ENCODE data around the gene PLA2G1B.
A peak's percentile ranks its signal among the peaks of the same experiment; 100 is the strongest.
"Not testable (repeated sequence)": the region's sequence is repeated elsewhere in the genome, so short reads cannot be mapped to it uniquely, and the experiment has no call there.

Gene PLA2G1B

DNA sequence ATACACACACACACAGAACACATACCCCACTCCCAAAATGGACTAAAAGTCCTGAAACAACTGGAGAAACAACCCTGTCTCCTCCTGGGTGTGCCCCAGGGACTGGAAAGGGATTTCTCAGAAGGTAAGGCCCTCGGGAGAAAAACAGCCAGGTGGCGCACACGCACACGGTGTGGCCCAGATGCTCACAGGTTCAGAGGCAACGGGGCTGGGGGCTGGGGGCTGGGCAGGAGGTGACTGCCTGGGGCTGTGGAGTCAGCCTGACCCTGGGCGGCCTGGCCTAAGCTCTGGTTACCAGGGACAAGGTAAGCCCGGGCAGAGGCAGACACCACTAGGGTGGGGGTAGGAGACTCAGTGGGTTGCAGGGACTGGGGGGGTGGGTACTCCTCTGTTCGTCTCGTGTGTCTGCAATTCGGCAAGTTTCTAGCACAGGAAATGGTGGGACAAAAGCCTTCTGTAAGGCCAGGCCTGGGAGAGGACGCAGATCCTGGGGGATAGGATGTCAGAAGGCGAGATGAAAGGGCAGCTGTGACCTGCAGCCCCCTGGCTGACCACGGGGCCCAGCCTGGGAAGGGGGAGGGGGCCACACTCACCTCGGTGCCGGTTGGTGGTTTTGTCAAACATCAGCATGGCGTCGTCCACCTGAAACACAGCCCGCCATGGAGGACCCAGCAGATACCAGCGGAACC lies 31.0 kb upstream of the PLA2G1B start:
- peak; percentile 84 for DNase-seq (ENCODE audit: low read depth, low spot score)

- DNase-seq (ENCODE audit: low read depth, low spot score): no peak
Observed at GRCh38 chr12:120357104-120357503, 29.5 kb upstream of the PLA2G1B start.

DNA sequence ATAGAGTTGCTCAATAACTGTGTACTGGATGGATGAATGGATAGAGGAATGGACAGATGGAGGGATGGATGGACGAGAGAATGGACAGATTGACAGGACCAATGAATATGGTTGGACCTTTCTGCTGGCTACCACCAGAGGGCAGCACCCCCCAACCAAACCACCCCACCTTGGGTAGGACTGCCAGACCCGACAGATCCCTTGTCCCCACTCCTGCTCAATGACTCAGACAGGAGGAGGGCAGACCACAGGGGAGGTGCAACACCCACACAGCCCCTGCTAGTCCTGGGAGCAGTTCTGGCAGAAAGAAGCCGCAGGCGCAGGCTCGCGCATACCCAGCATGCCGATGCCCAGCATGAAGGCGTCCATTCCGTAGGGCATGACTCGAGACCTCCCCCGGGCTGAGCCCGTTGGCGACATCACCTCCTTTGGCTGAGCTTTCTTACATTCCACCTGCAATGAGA lies 29.0 kb upstream of the PLA2G1B start:
- DNase-seq (ENCODE audit: low read depth, low spot score): peak; percentile 95

DNA sequence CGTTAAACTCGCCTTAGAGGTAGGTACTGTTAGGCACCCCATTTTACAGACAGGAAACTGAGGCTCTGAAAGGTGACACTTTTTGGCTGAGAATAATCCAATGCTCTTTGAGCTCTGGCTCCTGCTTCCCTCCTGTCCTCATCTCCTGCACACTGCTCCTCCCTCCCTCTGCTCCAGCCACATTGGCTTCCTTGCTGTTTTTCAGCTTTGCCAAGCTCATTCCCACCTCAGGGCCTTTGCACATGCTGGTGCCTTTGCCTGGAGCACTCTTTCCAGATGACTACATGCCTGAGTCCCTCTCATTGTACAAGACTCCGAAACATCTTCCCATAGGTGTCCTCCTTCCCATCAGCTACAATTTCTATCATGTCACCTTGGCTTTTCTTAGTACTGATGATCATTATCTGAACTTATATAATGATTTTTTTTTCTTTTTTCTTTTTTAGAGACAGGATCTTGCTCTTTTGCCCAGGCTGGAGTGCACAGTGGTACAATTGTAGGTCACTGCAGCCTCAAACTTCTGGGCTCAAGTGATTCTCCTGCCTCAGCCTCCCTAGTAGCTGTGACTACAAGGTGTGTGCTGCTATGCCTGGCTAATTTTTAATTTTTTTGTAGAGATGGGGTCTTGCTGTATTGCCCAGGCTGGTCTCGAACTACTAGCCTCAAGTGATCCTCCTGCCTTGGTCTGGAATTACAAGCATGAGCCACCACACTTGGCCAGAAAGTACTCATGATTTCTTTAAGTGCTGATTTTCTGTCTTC lies 26.2 kb upstream of the PLA2G1B start:
- DNase-seq (ENCODE audit: low read depth, low spot score): no peak

DNA sequence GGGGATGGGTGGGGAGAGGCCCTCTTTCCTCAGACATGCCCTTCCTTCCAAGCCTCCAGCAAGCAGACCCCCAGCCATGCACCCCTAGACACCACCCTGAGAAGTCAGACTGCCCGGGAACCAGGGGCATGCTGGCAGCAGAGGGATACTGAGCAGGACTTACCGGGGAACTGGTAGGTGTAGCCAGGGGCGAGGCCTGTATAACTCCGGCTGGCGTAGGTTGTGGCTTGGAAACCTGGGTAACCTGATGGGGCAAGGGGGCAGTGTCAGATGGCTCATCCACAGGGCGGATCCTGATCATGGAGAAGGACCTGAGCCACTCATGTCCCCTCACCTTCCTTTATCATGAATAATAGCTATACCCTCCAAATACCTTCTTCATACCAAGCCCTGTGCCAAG lies 25.6 kb upstream of the PLA2G1B start:
- DNase-seq (ENCODE audit: low read depth, low spot score): no peak

DNA sequence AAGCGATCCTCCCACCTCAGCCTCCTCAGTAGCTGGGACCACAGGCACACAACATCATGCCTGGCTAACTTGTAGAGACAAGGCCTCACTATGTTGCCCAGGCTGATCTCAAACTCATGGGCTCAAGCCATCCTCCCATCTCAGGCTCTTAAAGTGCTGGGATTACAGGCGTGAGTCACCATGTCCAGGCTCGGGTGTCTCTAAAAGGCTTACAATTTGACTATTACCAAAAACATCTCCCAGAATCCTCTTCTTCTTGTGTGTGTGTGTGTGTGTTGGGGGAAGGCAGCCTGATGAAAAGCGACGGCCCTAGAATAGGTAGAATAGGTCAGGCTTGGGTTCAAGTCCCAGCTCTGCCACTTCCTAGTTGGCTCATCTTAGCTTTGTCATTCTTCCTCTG lies 24.5 kb upstream of the PLA2G1B start:
- no peak for DNase-seq (ENCODE audit: low read depth, low spot score)

DNA sequence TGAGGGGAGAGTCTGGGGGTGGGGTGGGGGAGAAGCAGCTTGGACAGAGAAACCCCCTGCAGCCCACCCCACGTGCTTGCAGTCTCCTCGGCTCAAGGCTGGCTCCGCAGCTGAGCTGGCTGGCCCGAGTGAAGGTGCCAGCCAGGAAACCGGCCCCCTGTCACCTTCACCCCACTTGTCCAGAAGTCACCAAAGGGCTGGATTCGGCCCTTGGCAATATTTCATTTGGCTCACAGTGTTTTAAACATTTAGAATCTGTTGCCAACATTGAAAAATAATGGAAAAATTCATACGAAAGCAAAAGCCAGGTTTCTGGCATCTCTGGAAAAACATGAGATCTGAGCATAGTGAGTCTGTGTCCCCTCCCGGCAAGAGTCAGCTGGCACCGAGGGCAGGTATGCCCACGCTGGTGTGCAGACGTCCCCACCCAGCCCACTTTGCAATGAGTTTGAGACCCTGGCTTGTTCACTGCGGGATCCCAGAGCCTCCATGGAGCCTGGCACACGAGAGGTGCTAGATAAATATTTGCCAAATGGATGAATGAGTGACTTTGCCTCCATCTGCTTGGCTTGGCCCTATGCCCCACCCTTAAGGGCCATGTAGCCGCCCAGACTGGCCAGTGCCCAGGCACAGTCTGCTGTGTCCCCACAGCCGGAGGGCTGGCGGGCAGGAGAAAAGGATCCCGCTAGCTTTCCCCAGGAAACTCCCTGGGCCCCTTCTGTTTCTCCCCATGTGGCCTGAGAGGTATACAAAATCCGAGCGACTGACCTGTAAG lies 23.2 kb upstream of the PLA2G1B start:
- no peak for DNase-seq (ENCODE audit: low read depth, low spot score)

DNA sequence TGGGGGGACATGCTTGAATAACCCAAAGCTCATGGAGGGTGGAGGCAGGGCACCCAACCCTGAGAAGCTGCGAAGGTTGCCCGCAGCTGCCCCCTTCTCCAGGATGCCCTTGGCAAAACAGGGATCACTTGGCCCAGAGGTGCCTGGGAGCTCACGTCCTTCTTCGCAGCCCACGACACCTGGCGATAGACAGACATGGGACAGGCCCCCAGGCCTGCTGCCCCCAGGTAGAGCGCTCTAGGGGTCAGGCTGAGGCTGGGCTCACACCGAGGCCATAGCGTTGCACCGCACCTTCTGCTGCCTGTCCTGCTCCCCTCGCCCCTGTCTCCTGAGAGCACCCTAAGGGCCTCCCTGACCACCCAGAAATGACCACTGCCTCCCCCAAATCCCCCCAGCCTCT lies 20.2 kb upstream of the PLA2G1B start:
- no peak for DNase-seq (ENCODE audit: low read depth, low spot score)

DNA sequence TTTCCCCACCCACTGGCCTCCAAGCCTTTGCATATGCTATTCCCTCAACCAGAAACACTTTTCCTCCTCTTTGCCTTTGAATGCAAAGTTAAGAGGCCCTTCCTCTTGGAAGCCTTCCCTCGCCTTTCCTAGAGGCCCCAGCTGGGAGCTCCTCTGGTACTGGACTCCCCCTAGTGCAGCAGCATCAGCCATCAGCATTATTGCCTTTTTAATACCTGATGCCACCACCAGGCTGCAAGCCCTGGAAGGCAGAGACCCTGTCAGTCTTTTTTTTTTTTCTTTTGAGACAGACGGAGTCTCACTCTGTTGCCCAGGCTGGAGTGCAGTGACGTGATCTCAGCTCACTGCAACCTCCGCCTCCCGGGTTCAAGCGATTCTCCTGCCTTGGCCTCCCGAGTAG lies 19.1 kb upstream of the PLA2G1B start:
- no peak for DNase-seq (ENCODE audit: low read depth, low spot score)

DNA sequence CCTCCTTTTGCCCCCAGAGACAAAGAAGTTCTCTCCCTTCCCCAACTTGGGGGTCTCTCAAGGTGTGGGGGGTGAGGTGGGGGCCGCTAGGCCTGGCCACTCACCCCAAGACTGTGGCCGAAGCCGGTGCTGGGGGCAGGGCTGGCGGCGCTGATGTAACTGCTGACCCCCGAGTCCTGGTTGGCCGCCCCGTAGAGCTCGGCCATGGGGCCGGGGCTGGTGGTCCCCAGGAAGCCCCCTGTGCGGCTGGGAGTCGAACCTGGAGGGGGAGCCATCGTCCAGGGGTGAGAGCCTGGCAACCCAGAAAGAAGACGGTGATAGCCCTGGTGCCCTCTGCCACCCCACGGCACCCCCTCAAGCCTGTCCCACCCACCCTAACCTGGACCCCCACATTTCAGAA lies 18.5 kb upstream of the PLA2G1B start:
- DNase-seq (ENCODE audit: low read depth, low spot score): no peak

GRCh38 chr12:120343692-120344091 lies 16.1 kb upstream of the PLA2G1B start:
- no peak for DNase-seq (ENCODE audit: low read depth, low spot score)

DNA sequence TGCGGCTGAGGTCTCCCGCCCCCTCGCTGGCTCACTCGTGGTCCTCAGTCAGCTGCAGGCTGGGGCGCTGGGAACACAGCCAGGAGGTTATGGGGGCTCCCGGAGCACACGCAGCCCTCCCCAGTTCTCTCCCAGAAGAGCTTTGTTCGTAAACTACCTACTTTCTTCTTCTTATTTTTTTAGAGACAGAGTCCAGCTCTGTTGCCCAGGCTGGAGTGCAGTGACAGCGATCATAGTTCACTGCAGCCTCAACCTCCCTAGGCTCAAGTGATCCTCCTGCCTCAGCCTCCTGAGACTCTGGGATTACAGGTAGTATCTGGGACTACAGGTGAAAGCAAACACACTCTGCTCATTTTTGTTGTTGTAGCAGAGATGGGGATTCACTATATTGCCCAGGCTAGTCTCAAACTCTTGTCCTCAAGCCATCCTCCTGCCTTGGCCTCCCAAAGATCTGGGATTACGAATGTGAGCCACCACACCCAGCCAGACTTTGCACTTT lies 15.5 kb upstream of the PLA2G1B start:
- DNase-seq (ENCODE audit: low read depth, low spot score): no peak

GRCh38 chr12:120342175-120343038 lies 14.8 kb upstream of the PLA2G1B start:
- no peak for DNase-seq (ENCODE audit: low read depth, low spot score)

DNA sequence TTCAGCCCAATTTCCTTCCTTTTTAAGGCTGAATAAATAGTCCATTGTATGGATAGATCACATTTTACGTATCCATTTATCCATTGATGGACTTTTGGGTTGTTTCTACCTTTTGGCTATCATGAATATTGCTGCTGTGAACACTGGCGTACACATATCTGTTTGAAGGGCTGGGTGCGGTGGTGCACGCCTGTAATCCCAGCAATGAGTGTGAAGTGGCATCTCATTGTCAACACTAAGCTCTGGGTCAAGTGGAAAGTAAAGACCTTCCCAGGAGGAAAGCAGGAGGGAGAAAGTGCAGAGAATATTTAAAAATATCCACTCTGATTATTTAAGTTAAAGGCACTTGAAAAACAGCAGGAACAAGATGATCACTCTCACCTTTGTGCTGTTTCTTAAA lies 11.7 kb upstream of the PLA2G1B start:
- no peak for DNase-seq (ENCODE audit: low read depth, low spot score)

DNA sequence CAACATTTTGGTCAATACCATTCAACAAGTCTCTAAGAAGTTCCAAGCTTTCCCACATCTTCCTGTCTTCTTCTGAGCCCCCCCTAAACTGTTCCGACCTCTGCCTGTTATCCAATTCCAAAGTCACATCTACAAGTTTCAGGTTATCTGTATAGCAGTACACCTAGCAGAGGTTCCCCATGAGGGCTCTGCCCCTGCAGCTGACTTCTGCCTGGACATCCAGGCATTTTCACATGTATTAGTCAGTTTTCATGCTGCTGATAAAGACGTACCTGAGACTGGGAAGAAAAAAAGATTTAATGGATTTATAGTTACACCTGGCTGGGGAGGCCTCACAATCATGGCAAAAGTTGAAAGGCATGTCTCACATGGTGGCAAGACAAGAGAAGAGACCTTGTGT lies 10.2 kb upstream of the PLA2G1B start:
- no peak for DNase-seq (ENCODE audit: low read depth, low spot score)

DNA sequence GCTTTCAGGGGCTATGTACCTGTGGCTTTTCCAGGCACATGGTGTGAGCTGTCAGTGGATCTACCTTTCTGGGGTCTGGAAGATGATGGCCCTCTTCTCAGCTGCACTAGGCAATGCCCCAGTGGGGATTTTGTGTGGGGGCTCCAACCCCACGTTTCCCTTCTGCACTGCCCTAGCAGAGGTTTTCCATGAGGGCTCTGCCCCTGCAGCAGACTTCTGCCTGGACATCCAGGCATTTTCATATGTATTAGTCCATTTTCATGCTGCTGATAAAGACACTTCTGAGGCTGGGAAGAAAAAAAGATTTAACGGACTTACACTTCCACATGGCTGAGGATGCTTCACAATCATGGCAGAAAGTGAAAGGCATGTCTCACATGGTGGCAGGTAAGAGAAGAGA lies 8.8 kb upstream of the PLA2G1B start:
- DNase-seq (ENCODE audit: low read depth, low spot score): not testable (repeated sequence)

DNA sequence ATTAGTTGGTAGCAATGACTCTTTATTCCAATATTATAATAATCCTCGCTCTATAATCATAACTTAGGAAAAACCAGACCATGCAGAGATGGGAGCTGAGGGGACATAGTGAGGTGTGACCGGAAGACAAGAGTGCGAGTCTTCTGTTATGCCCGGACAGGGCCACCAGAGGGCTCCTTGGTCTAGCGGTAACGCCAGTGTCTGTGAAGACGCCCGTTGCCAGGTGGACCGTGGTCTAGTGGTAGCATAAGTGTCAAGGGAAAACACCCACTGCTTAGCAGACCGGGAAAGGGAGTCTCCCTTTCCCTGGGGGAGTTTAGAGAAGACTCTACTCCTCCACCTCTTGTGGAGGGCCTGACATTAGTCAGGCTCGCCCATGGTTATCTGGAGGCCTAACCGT lies 7.9 kb upstream of the PLA2G1B start:
- peak; percentile 77 for DNase-seq (ENCODE audit: low read depth, low spot score)

GRCh38 chr12:120332523-120332922 lies 4.9 kb upstream of the PLA2G1B start:
- no peak for DNase-seq (ENCODE audit: low read depth, low spot score)

DNA sequence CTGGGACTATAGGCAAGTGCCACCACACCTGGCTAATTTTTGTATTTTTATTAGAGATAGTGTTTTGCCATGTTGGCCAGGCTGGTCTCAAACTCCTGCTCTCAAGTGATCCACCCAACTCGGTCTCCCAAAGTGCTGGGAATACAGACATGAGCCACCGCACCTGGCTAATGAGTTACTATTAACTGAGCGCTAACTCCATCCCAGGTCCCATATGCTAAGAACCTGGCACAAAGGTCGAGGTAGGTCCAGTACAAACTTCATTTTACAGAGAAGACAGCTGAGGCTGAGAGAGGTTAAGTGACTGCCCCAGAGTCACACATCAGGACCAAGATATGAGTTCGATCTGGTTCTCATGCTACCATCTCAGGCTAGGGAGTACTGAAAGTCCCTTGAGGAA lies 4.5 kb upstream of the PLA2G1B start:
- DNase-seq (ENCODE audit: low read depth, low spot score): no peak

- DNase-seq (ENCODE audit: low read depth, low spot score): no peak
Observed at GRCh38 chr12:120331390-120331789, 3.8 kb upstream of the PLA2G1B start.

- DNase-seq (ENCODE audit: low read depth, low spot score): no peak
Observed at GRCh38 chr12:120328228-120328627, 649 bp upstream of the PLA2G1B start.

All from ELF-1 (cell line).